CD14-positive monocyte (primary cell): Measurements from ENCODE around the gene HSPA12A. TPM values are rescaled to one million over a fixed set of nuclear protein-coding genes. Genes with fewer than 3 reads are reported as not detected.

Experiments
- DNase-seq, 3 donors: peaks; one replicate each; pipeline ENCODE4 v3.0.0-alpha.2; 2011 to 2022
- H2AFZ ChIP-seq: 2 replicates; pipeline ENCODE4 v1.6.0; 2012; ENCODE audit warnings: mild to moderate bottlenecking, low read depth, low read length, inconsistent platforms; ENCODE audit not compliant: insufficient read depth, poor library complexity, severe bottlenecking
- H3K27ac ChIP-seq, 2 donors: 1 replicate in 1 of 2; 2 replicates in 1 of 2; pipeline ENCODE4 v1.5.1; 2012 to 2013; ENCODE audit warnings: low read length in 2 of 2, control low read depth in 1 of 2, inconsistent platforms in 1 of 2, low read depth in 1 of 2, mild to moderate bottlenecking in 1 of 2
- H3K27me3 ChIP-seq, 2 donors: one replicate each; pipeline versions ENCODE4 v1.6.0 to v1.6.1; 2011 to 2013; ENCODE audit warnings: low read length in 2 of 2; ENCODE audit not compliant: control insufficient read depth in 2 of 2, insufficient read depth in 2 of 2
- H3K36me3 ChIP-seq, 2 donors: replicated peaks in 1 of 2; 1 replicate in 1 of 2; 2 replicates in 1 of 2; pipeline versions ENCODE4 v1.5.1 to v1.6.1; 2012 to 2013; ENCODE audit warnings: low read length in 2 of 2, control low read depth in 1 of 2, inconsistent platforms in 1 of 2, mild to moderate bottlenecking in 1 of 2; ENCODE audit not compliant: insufficient read depth in 2 of 2, control insufficient read depth in 1 of 2
- H3K4me1 ChIP-seq, 2 donors: 1 replicate in 1 of 2; 2 replicates in 1 of 2; pipeline versions ENCODE4 v1.5.1 to v1.6.1; 2012 to 2013; ENCODE audit warnings: low read length in 2 of 2, control low read depth in 1 of 2, inconsistent platforms in 1 of 2, mild to moderate bottlenecking in 1 of 2, moderate library complexity in 1 of 2; ENCODE audit not compliant: insufficient read depth in 2 of 2, control insufficient read depth in 1 of 2
- H3K4me2 ChIP-seq: replicated peaks from 2 replicates; pipeline ENCODE3; 2012; ENCODE audit warnings: low read length, moderate library complexity, mild to moderate bottlenecking; ENCODE audit not compliant: poor library complexity, severe bottlenecking; ENCODE audit errors: extremely low read depth
- H3K4me3 ChIP-seq, 3 experiments: fragments of 200-600 bp in 1 of 3; sonication (generic) in 1 of 3; replicated peaks in 1 of 3; 1 replicate in 2 of 3; 2 replicates in 1 of 3; pipeline ENCODE4 v1.5.1; 2011 to 2013; ENCODE audit warnings: low read length in 3 of 3, mild to moderate bottlenecking in 3 of 3, control low read depth in 2 of 3, low read depth in 2 of 3, inconsistent platforms in 1 of 3, moderate library complexity in 1 of 3
- H3K79me2 ChIP-seq: 2 replicates; pipeline ENCODE4 v1.6.0; 2012; ENCODE audit warnings: mild to moderate bottlenecking, control low read depth, inconsistent platforms, low read length, moderate library complexity; ENCODE audit not compliant: insufficient read depth
- H3K9ac ChIP-seq: 2 replicates; pipeline ENCODE4 v1.6.0; 2017; ENCODE audit warnings: low read length, mild to moderate bottlenecking; ENCODE audit not compliant: insufficient read depth, poor library complexity, severe bottlenecking
- H3K9me3 ChIP-seq, 2 donors: replicated peaks in 1 of 2; 1 replicate in 1 of 2; 2 replicates in 1 of 2; pipeline versions ENCODE4 v1.5.1 to v1.6.1; 2012 to 2013; ENCODE audit warnings: low read length in 2 of 2, control low read depth in 1 of 2; ENCODE audit not compliant: control insufficient read depth in 1 of 2, insufficient read depth in 1 of 2
- H4K20me1 ChIP-seq: 2 replicates; pipeline ENCODE4 v1.6.0; 2012; ENCODE audit warnings: mild to moderate bottlenecking, low read length, control low read depth, moderate library complexity; ENCODE audit not compliant: insufficient read depth
- H3K27ac Mint-ChIP-seq, 7 donors: one replicate each; pipeline ENCODE4 v1.8.0; 2020; ENCODE audit warnings: mild to moderate bottlenecking in 7 of 7, mixed read lengths in 7 of 7, moderate library complexity in 6 of 7, inconsistent platforms in 2 of 7
- H3K27me3 Mint-ChIP-seq, 3 donors: one replicate each; pipeline ENCODE4 v1.8.0; 2021 to 2022; ENCODE audit warnings: low read depth in 3 of 3, mild to moderate bottlenecking in 3 of 3, mixed read lengths in 3 of 3, moderate library complexity in 3 of 3, inconsistent platforms in 1 of 3
- H3K36me3 Mint-ChIP-seq, 2 donors: one replicate each; pipeline ENCODE4 v1.8.0; 2020; ENCODE audit warnings: mixed read lengths in 2 of 2, inconsistent platforms in 1 of 2, mild to moderate bottlenecking in 1 of 2
- H3K4me1 Mint-ChIP-seq: one replicate; pipeline ENCODE4 v1.8.0; 2020; ENCODE audit warnings: mild to moderate bottlenecking, mixed read lengths
- H3K4me3 Mint-ChIP-seq, 2 donors: one replicate each; pipeline ENCODE4 v1.8.0; 2020; ENCODE audit warnings: mild to moderate bottlenecking in 2 of 2, mixed read lengths in 2 of 2, moderate library complexity in 1 of 2
- H3K9me3 Mint-ChIP-seq, 7 donors: one replicate each; pipeline ENCODE4 v1.8.0; 2020 to 2022; ENCODE audit warnings: mixed read lengths in 7 of 7, mild to moderate bottlenecking in 6 of 7, moderate library complexity in 6 of 7, inconsistent platforms in 2 of 7
- WGBS: methylation state at CpG from one replicate; pipeline ENCODE4 v1.1.5; 2013; ENCODE audit warnings: missing lambda C conversion rate; ENCODE audit not compliant: insufficient coverage; 5-methylcytosine and 5-hydroxymethylcytosine counted together
- intact Hi-C, 2 donors: fragments of 100-400 bp; cut with micrococcal nuclease; formaldehyde crosslinking; loops; one replicate each; pipeline versions ENCODE4 v1.15.0 to v1.15.1; 2023
- polyA plus RNA-seq, 3 donors: library from polyadenylated mRNA; depleted of rRNA in 1 of 3; unstranded in 2 of 3; stranded (reverse) in 1 of 3; fragments of 300-500 nt in 2 of 3; fragments of >200 nt in 1 of 3; fragmentation: Illumina TruSeq in 2 of 3; gene quantifications; 1 replicate in 2 of 3; 2 replicates in 1 of 3; pipeline ENCODE4 v1.2.3, GENCODE V29; 2012 to 2021
- TF ChIP-seq, protein P1 (sequence below): fragments of 200-600 bp; IDR thresholded peaks from one replicate; pipeline ENCODE4 v1.8.0; 2022; ENCODE audit warnings: antibody characterized with exemption, mild to moderate bottlenecking

The HSPA12A gene
- polyA plus RNA-seq, 3 donors: 0.01 TPM; not detected in 2

DNA sequence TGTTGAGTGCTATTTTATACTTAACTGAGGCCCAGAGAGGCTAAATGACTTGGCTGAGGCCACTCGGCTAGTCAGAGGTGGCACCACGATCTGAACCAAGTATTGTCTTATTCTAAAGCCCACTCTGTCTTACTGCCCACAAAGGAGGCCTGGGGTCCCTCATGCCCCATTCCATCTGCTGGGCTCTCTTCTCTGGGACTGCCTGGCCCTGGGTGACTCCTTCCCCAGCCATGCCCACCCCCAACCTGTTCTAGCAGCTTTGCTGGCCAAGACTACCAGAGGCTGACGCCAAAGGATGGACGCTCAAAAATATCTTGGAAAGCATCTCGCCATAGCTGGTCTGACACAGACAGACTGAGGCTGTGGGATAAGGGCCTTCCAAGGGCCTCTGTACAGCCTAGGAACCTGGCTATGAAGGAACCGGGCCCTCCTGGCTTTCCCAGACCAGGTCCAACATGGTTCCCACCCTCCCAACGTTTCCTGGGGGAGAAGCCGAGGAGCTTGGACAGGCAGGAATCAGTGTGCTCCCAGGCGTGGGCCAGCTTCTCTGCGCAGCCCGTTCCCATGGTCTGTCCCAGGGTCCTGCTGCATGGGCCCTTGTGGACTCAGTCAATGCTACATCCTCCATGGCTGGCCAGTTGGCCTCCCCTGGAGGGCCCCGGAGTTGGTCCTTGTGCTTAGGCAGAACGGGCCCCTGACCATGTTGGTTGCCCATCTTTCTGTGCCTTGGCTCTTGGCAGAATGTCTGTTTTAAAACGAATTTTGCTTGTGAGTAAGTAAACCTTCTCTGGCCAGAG is 11.7 kb downstream of the HSPA12A start:
- H2AFZ ChIP-seq: no peak overlapping the region
- Mint-ChIP-seq H3K27ac (no peak overlapping the region), H3K27me3 (peaks cover 6 to 16% (median 16%) of the 10 kb centered on the region in 3 donors), H3K4me3 (no peak overlapping the region), H3K9me3 (peaks cover 0 to 2% (median 0%) of the 10 kb centered on the region in 7 donors), H3K4me1 (no peaks in the 10 kb centered on the region), H3K36me3 (no peaks in the 10 kb centered on the region)
- H3K36me3 ChIP-seq: no peaks in the 10 kb centered on the region
- H3K4me2 ChIP-seq: no peak overlapping the region
- H3K4me1 ChIP-seq: no peaks in the 10 kb centered on the region
- intact Hi-C loops: no loop called here
- WGBS: 86% methylated on average over 13 of the region's 14 CpGs
- TF ChIP-seq, protein P1, sequence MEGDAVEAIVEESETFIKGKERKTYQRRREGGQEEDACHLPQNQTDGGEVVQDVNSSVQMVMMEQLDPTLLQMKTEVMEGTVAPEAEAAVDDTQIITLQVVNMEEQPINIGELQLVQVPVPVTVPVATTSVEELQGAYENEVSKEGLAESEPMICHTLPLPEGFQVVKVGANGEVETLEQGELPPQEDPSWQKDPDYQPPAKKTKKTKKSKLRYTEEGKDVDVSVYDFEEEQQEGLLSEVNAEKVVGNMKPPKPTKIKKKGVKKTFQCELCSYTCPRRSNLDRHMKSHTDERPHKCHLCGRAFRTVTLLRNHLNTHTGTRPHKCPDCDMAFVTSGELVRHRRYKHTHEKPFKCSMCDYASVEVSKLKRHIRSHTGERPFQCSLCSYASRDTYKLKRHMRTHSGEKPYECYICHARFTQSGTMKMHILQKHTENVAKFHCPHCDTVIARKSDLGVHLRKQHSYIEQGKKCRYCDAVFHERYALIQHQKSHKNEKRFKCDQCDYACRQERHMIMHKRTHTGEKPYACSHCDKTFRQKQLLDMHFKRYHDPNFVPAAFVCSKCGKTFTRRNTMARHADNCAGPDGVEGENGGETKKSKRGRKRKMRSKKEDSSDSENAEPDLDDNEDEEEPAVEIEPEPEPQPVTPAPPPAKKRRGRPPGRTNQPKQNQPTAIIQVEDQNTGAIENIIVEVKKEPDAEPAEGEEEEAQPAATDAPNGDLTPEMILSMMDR: no peak
- no peaks in the 10 kb centered on the region for H3K9me3 ChIP-seq
- no peak overlapping the region for H3K9ac ChIP-seq
- DNase-seq: no peak
- no peaks in the 10 kb centered on the region for H3K27me3 ChIP-seq
- H3K4me3 ChIP-seq: no peak overlapping the region
- no peaks in the 10 kb centered on the region for H4K20me1 ChIP-seq
- H3K27ac ChIP-seq: no peak overlapping the region
- H3K79me2 ChIP-seq: no peaks in the 10 kb centered on the region

DNA sequence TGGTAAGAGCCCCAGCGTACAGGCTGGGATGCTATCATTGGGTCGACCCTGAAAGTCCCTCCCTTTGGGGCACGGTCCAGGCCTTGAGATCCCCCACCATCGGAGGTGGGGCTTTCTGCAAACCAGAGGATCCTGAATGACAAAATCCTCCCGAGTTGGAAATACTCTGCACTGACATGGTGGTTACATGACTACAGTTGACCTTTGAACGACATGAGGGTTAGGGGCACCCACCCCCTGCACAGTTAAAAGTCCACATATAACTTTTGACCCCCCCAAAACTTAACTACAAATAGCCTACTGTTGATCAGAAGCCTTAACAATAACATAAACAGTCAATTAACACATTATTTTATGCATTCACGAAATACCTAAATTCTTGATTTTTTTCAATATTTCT is 13.1 kb downstream of the HSPA12A start:
- Mint-ChIP-seq H3K4me1 (no peaks in the 10 kb centered on the region), H3K27ac (no peak overlapping the region), H3K36me3 (no peaks in the 10 kb centered on the region), H3K27me3 (peaks cover 8 to 10% (median 9%) of the 10 kb centered on the region in 3 donors), H3K9me3 (peaks cover 0 to 2% (median 0%) of the 10 kb centered on the region in 7 donors), H3K4me3 (no peak overlapping the region)
- Histone ChIP-seq H3K4me1 (no peaks in the 10 kb centered on the region), H3K36me3 (no peaks in the 10 kb centered on the region), H3K9ac (no peak overlapping the region), H4K20me1 (no peaks in the 10 kb centered on the region), H3K79me2 (no peaks in the 10 kb centered on the region), H2AFZ (no peak overlapping the region), H3K4me2 (no peak overlapping the region), H3K27ac (no peak overlapping the region), H3K27me3 (no peaks in the 10 kb centered on the region), H3K4me3 (no peak overlapping the region), H3K9me3 (no peaks in the 10 kb centered on the region)
- TF ChIP-seq, protein P1: no peak
- 88% methylated on average over 4 of the region's 7 CpGs for WGBS
- intact Hi-C loops: no loop called here
- no peak for DNase-seq
